Right hindlimb (tissue), 1 donor: ENCODE results near the gene CLCN1.

Experiments
- DNase-seq: peaks from one replicate; pipeline ENCODE4 v3.0.0-alpha.2; 2018

Gene CLCN1

GRCh38 chr7:143296686-143297085 is 19.2 kb upstream of the CLCN1 start:
- no peak for DNase-seq

- DNase-seq = no peak
These were observed 16.6 kb upstream of the CLCN1 start for GRCh38 chr7:143299346-143299745.

- no peak for DNase-seq
These were observed 16.1 kb upstream of the CLCN1 start for GRCh38 chr7:143299840-143300239.

GRCh38 chr7:143300959-143301935 is 14.7 kb upstream of the CLCN1 start:
- DNase-seq = no peak

- no peak for DNase-seq
These were observed 12.2 kb upstream of the CLCN1 start for GRCh38 chr7:143303733-143304132.

- no peak for DNase-seq
These were observed 11.0 kb upstream of the CLCN1 start for GRCh38 chr7:143304938-143305337.

GRCh38 chr7:143305423-143306070 is 10.4 kb upstream of the CLCN1 start:
- DNase-seq = no peak

- DNase-seq = no peak
These were observed 7.3 kb upstream of the CLCN1 start for GRCh38 chr7:143308632-143309031.

- DNase-seq = no peak
These were observed 1.8 kb upstream of the CLCN1 start for GRCh38 chr7:143314127-143314526.

- DNase-seq = no peak
These were observed 581 bp downstream of the CLCN1 start for GRCh38 chr7:143316492-143316891.

GRCh38 chr7:143318661-143319060 is 2.8 kb downstream of the CLCN1 start:
- no peak for DNase-seq

- DNase-seq = no peak
These were observed 4.7 kb downstream of the CLCN1 start for GRCh38 chr7:143320620-143321019.

GRCh38 chr7:143321242-143321641 is 5.3 kb downstream of the CLCN1 start:
- DNase-seq = no peak

- DNase-seq = no peak
These were observed 5.8 kb downstream of the CLCN1 start for GRCh38 chr7:143321734-143322133.

- DNase-seq = peak; percentile 39
These were observed 7.1 kb downstream of the CLCN1 start for GRCh38 chr7:143322760-143323633.

GRCh38 chr7:143323653-143324052 is 7.7 kb downstream of the CLCN1 start:
- no peak for DNase-seq

- DNase-seq = no peak
These were observed 9.3 kb downstream of the CLCN1 start for GRCh38 chr7:143325240-143325639.

- no peak for DNase-seq
These were observed 12.0 kb downstream of the CLCN1 start for GRCh38 chr7:143327903-143328302.

GRCh38 chr7:143329471-143330170 is 13.7 kb downstream of the CLCN1 start:
- no peak for DNase-seq

GRCh38 chr7:143331179-143331801 is 15.4 kb downstream of the CLCN1 start:
- no peak for DNase-seq

GRCh38 chr7:143334244-143334643 is 18.3 kb downstream of the CLCN1 start:
- DNase-seq = no peak

- no peak for DNase-seq
These were observed 21.3 kb downstream of the CLCN1 start for GRCh38 chr7:143337216-143337615.
